Measurements from ENCODE around the gene ATG10. TPM values are rescaled to one million over a fixed set of nuclear protein-coding genes. Genes with fewer than 3 reads are reported as not detected.

The ATG10 gene
- total RNA-seq, 1 donor from 2014 or later: 8.4 TPM

- H3K4me3 ChIP-seq (ENCODE audit: low read length in 3 of 3): no peak overlapping the region
- H3K27ac ChIP-seq (ENCODE audit: low read depth, low read length): no peak overlapping the region
- H3K9me3 ChIP-seq (ENCODE audit: control insufficient read depth in 3 of 3, low read length in 3 of 3): no peaks in the 10 kb centered on the region
- H3K9ac ChIP-seq (ENCODE audit: low read depth in 1 of 3, low read length in 3 of 3): no peak overlapping the region
- no peaks in the 10 kb centered on the region for H3K27me3 ChIP-seq (ENCODE audit: control insufficient read depth in 3 of 3, insufficient read depth in 3 of 3, low read length in 3 of 3)
- H3K4me1 ChIP-seq (ENCODE audit: control insufficient read depth in 3 of 3, insufficient read depth in 3 of 3, low read length in 3 of 3): peaks cover 0 to 4% (median 0%) of the 10 kb centered on the region in 3 donors
- H3K36me3 ChIP-seq (ENCODE audit: control insufficient read depth in 3 of 3, insufficient read depth in 3 of 3, low read length in 3 of 3): no peaks in the 10 kb centered on the region
Observed at GRCh38 chr5:82154776-82155175, 183.0 kb downstream of the ATG10 start.

DNA sequence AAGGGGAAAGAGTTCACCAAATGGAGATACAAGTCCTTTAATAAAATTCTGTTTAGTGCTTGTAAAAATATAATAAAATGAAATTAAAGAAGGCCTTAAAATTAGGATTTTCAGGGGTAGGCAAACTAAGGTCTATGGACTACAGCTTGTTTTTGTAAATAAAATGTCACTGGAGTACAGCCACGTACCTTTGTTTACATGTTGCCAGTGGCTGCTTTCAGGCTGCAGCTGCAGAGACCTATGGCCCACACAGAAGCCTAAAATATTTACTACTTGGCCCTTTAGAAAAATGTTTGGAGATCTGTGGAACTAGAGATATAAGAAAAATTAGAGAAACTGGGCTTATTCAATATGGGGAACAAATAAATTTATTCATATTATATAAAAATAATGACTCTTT lies 183.5 kb downstream of the ATG10 start:
- Histone ChIP-seq H3K9me3 (ENCODE audit: control insufficient read depth in 3 of 3, low read length in 3 of 3) (no peaks in the 10 kb centered on the region), H3K27ac (ENCODE audit: low read depth, low read length) (no peak overlapping the region), H3K27me3 (ENCODE audit: control insufficient read depth in 3 of 3, insufficient read depth in 3 of 3, low read length in 3 of 3) (no peaks in the 10 kb centered on the region)

GRCh38 chr5:82156874-82157273 lies 185.1 kb downstream of the ATG10 start:
- no peaks in the 10 kb centered on the region for H3K36me3 ChIP-seq (ENCODE audit: control insufficient read depth in 3 of 3, insufficient read depth in 3 of 3, low read length in 3 of 3)
- no peaks in the 10 kb centered on the region for H3K27me3 ChIP-seq (ENCODE audit: control insufficient read depth in 3 of 3, insufficient read depth in 3 of 3, low read length in 3 of 3)
- H3K4me3 ChIP-seq (ENCODE audit: low read length in 3 of 3): no peak overlapping the region
- H3K27ac ChIP-seq (ENCODE audit: low read depth, low read length): no peak overlapping the region
- H3K9me3 ChIP-seq (ENCODE audit: control insufficient read depth in 3 of 3, low read length in 3 of 3): no peaks in the 10 kb centered on the region
- H3K9ac ChIP-seq (ENCODE audit: low read depth in 1 of 3, low read length in 3 of 3): no peak overlapping the region
- H3K4me1 ChIP-seq (ENCODE audit: control insufficient read depth in 3 of 3, insufficient read depth in 3 of 3, low read length in 3 of 3): no peaks in the 10 kb centered on the region

More for the DNA sequence above, 183.5 kb downstream of the ATG10 start:
- peaks cover 0 to 4% (median 0%) of the 10 kb centered on the region in 3 donors for H3K4me1 ChIP-seq (ENCODE audit: control insufficient read depth in 3 of 3, insufficient read depth in 3 of 3, low read length in 3 of 3)
- H3K9ac ChIP-seq (ENCODE audit: low read depth in 1 of 3, low read length in 3 of 3): no peak overlapping the region
- H3K36me3 ChIP-seq (ENCODE audit: control insufficient read depth in 3 of 3, insufficient read depth in 3 of 3, low read length in 3 of 3): no peaks in the 10 kb centered on the region
- no peak overlapping the region for H3K4me3 ChIP-seq (ENCODE audit: low read length in 3 of 3)

- no peak overlapping the region for H3K27ac ChIP-seq (ENCODE audit: low read depth, low read length)
- H3K4me3 ChIP-seq (ENCODE audit: low read length in 3 of 3): no peak overlapping the region
- H3K27me3 ChIP-seq (ENCODE audit: control insufficient read depth in 3 of 3, insufficient read depth in 3 of 3, low read length in 3 of 3): no peaks in the 10 kb centered on the region
Observed at GRCh38 chr5:82158755-82159413, 187.1 kb downstream of the ATG10 start.

GRCh38 chr5:82160948-82161347 lies 189.1 kb downstream of the ATG10 start:
- Histone ChIP-seq H3K9ac (ENCODE audit: low read depth in 1 of 3, low read length in 3 of 3) (no peak overlapping the region), H3K4me1 (ENCODE audit: control insufficient read depth in 3 of 3, insufficient read depth in 3 of 3, low read length in 3 of 3) (peaks cover 3 to 6% (median 5%) of the 10 kb centered on the region in 3 donors), H3K4me3 (ENCODE audit: low read length in 3 of 3) (no peak overlapping the region), H3K27ac (ENCODE audit: low read depth, low read length) (no peak overlapping the region), H3K9me3 (ENCODE audit: control insufficient read depth in 3 of 3, low read length in 3 of 3) (no peaks in the 10 kb centered on the region), H3K36me3 (ENCODE audit: control insufficient read depth in 3 of 3, insufficient read depth in 3 of 3, low read length in 3 of 3) (no peaks in the 10 kb centered on the region), H3K27me3 (ENCODE audit: control insufficient read depth in 3 of 3, insufficient read depth in 3 of 3, low read length in 3 of 3) (no peaks in the 10 kb centered on the region)

More at GRCh38 chr5:82158755-82159413, 187.1 kb downstream of the ATG10 start:
- H3K9me3 ChIP-seq (ENCODE audit: control insufficient read depth in 3 of 3, low read length in 3 of 3): no peaks in the 10 kb centered on the region
- H3K4me1 ChIP-seq (ENCODE audit: control insufficient read depth in 3 of 3, insufficient read depth in 3 of 3, low read length in 3 of 3): no peaks in the 10 kb centered on the region
- no peaks in the 10 kb centered on the region for H3K36me3 ChIP-seq (ENCODE audit: control insufficient read depth in 3 of 3, insufficient read depth in 3 of 3, low read length in 3 of 3)
- no peak overlapping the region for H3K9ac ChIP-seq (ENCODE audit: low read depth in 1 of 3, low read length in 3 of 3)

- Histone ChIP-seq H3K9me3 (ENCODE audit: control insufficient read depth in 3 of 3, low read length in 3 of 3) (no peaks in the 10 kb centered on the region), H3K4me3 (ENCODE audit: low read length in 3 of 3) (no peak overlapping the region), H3K4me1 (ENCODE audit: control insufficient read depth in 3 of 3, insufficient read depth in 3 of 3, low read length in 3 of 3) (peaks cover 3 to 6% (median 5%) of the 10 kb centered on the region in 3 donors), H3K36me3 (ENCODE audit: control insufficient read depth in 3 of 3, insufficient read depth in 3 of 3, low read length in 3 of 3) (no peaks in the 10 kb centered on the region), H3K27me3 (ENCODE audit: control insufficient read depth in 3 of 3, insufficient read depth in 3 of 3, low read length in 3 of 3) (no peaks in the 10 kb centered on the region), H3K9ac (ENCODE audit: low read depth in 1 of 3, low read length in 3 of 3) (no peak overlapping the region), H3K27ac (ENCODE audit: low read depth, low read length) (no peak overlapping the region)
Observed at GRCh38 chr5:82162573-82162972, 190.8 kb downstream of the ATG10 start.

- H3K9me3 ChIP-seq (ENCODE audit: control insufficient read depth in 3 of 3, low read length in 3 of 3): no peaks in the 10 kb centered on the region
- H3K27me3 ChIP-seq (ENCODE audit: control insufficient read depth in 3 of 3, insufficient read depth in 3 of 3, low read length in 3 of 3): no peaks in the 10 kb centered on the region
- no peak overlapping the region for H3K4me3 ChIP-seq (ENCODE audit: low read length in 3 of 3)
- no peak overlapping the region for H3K9ac ChIP-seq (ENCODE audit: low read depth in 1 of 3, low read length in 3 of 3)
- no peaks in the 10 kb centered on the region for H3K36me3 ChIP-seq (ENCODE audit: control insufficient read depth in 3 of 3, insufficient read depth in 3 of 3, low read length in 3 of 3)
- no peak overlapping the region for H3K27ac ChIP-seq (ENCODE audit: low read depth, low read length)
- peaks cover 3 to 6% (median 5%) of the 10 kb centered on the region in 3 donors for H3K4me1 ChIP-seq (ENCODE audit: control insufficient read depth in 3 of 3, insufficient read depth in 3 of 3, low read length in 3 of 3)
Observed at GRCh38 chr5:82163452-82164175, 191.8 kb downstream of the ATG10 start.

DNA sequence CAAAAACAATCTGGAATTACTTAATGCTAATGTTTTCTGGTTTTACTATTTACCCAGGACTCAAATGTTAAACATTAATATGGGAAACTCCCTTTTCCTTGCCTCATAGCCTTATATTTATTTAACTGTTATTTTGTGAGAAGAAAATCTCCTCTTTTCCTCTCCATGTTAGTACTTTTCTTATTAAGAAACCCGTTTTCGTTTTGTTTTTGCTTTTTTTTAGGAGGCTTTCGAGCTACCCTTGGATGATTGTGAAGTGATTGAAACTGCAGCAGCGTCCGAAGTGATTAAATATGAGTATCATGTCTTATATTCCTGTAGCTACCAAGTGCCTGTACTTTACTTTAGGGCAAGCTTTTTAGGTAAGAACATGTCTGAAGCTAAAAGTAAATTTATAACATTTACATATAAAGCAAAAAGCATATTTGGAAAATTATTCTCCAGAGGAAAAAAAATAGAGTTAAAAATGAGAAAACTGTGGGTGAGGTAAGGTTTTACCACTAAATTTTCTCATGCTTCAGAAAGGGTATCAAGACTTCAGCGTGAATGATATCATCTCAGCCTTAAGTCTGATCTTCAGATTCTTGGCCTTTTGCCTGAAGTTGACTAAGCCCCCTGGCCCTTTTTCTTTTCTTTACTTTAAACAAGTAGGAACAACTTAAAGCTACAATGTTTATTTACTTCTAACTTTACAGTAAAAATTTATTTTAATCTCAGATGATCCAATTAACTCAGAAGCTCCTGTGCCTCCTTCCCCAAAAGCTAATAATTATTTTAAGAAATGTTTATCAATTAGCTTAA lies 192.6 kb downstream of the ATG10 start:
- no peaks in the 10 kb centered on the region for H3K9me3 ChIP-seq (ENCODE audit: control insufficient read depth in 3 of 3, low read length in 3 of 3)
- H3K4me1 ChIP-seq (ENCODE audit: control insufficient read depth in 3 of 3, insufficient read depth in 3 of 3, low read length in 3 of 3): peaks cover 3 to 6% (median 5%) of the 10 kb centered on the region in 3 donors
- H3K27me3 ChIP-seq (ENCODE audit: control insufficient read depth in 3 of 3, insufficient read depth in 3 of 3, low read length in 3 of 3): no peaks in the 10 kb centered on the region
- H3K9ac ChIP-seq (ENCODE audit: low read depth in 1 of 3, low read length in 3 of 3): peak overlapping the region in 1 of 3 donors; percentile 36
- H3K36me3 ChIP-seq (ENCODE audit: control insufficient read depth in 3 of 3, insufficient read depth in 3 of 3, low read length in 3 of 3): no peaks in the 10 kb centered on the region
- no peak overlapping the region for H3K27ac ChIP-seq (ENCODE audit: low read depth, low read length)
- no peak overlapping the region for H3K4me3 ChIP-seq (ENCODE audit: low read length in 3 of 3)

DNA sequence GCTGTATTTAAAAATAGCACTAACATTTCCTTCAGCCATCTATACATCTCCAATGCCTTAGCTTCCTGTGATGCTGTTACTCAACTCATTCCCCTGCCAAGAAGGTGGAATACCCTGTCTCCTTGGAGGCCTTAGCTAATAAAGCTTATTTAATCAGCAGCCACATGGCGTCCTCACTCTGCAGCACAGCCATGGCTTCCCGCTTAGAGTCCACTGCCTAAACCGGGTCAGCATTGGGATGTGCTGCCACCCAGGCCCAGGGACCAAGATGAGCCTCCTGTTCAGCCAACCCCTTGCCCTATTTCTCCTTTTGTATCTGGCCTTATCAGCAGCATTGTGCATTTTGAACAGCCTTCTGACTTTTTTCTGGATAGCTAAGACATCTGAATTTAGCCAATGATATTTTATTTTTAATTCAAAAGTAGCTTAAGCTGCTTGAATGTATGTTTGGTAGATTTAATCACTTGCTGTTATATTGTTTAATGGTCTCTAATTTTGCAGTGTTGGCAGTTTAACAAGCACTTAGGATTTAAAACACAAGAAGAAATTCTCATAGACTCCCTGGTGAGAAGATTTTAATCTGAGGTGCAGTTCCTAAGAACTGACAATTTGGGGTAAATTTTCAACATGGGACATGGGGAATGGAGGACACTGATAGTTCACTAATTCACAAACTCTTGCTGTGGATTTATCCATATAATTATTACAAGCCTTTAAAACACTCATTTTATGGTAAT lies 193.3 kb downstream of the ATG10 start:
- peaks cover 3 to 6% (median 5%) of the 10 kb centered on the region in 3 donors for H3K4me1 ChIP-seq (ENCODE audit: control insufficient read depth in 3 of 3, insufficient read depth in 3 of 3, low read length in 3 of 3)
- H3K9me3 ChIP-seq (ENCODE audit: control insufficient read depth in 3 of 3, low read length in 3 of 3): no peaks in the 10 kb centered on the region
- H3K36me3 ChIP-seq (ENCODE audit: control insufficient read depth in 3 of 3, insufficient read depth in 3 of 3, low read length in 3 of 3): no peaks in the 10 kb centered on the region
- no peak overlapping the region for H3K4me3 ChIP-seq (ENCODE audit: low read length in 3 of 3)
- H3K27me3 ChIP-seq (ENCODE audit: control insufficient read depth in 3 of 3, insufficient read depth in 3 of 3, low read length in 3 of 3): no peaks in the 10 kb centered on the region
- H3K27ac ChIP-seq (ENCODE audit: low read depth, low read length): peak overlapping the region; percentile 54
- peak overlapping the region in 1 of 3 donors; percentile 12 for H3K9ac ChIP-seq (ENCODE audit: low read depth in 1 of 3, low read length in 3 of 3)
